PC-3 (cell line): ENCODE data around the gene CADM4. TPM values are rescaled to one million over a fixed set of nuclear protein-coding genes. Genes with fewer than 3 reads are reported as not detected.
A peak's percentile ranks its signal among the peaks of the same experiment; 100 is the strongest.

Experiments
- ATAC-seq: fragments of 200-7000 bp; cut with Tn5 transposase; 2 replicates; pipeline ENCODE4 v1.9.1; 2020; ENCODE audit warnings: mild to moderate bottlenecking, moderate library complexity
- BruUV-seq: library from RNA; stranded (reverse); fragments of 400-500 nt; replicated peaks from 2 replicates; lab custom pipeline; 2021; lab: Mats Ljungman, UMichigan
- CTCF ChIA-PET: fragments of 300-600 bp; sonication (Branson Sonifier 250); formaldehyde crosslinking; loops from one replicate; lab custom pipeline; 2022; ENCODE audit warnings: antibody characterized with exemption; lab: Charles Lee
- POLR2A ChIA-PET: fragments of 300-600 bp; sonication (Branson Sonifier 250); formaldehyde crosslinking; loops from one replicate; lab custom pipeline; 2022; ENCODE audit warnings: antibody characterized with exemption; ENCODE audit not compliant: unreplicated experiment; lab: Charles Lee
- DNase-seq: peaks from one replicate; pipeline ENCODE4 v3.0.0-alpha.2; 2015
- H2AFZ ChIP-seq: fragments of 300-600 bp; sonication (generic); 2 replicates; pipeline ENCODE4 v1.6.0; 2016; ENCODE audit warnings: antibody characterized with exemption, low read length
- H3F3A ChIP-seq: fragments of 300-600 bp; sonication (generic); one replicate; pipeline ENCODE4 v1.6.0; 2017; ENCODE audit warnings: antibody characterized with exemption, low read length, control low read depth, mild to moderate bottlenecking; ENCODE audit not compliant: unreplicated experiment
- H3K27ac ChIP-seq: fragments of 300-600 bp; sonication (generic); 2 replicates; pipeline ENCODE4 v1.5.1; 2016; ENCODE audit warnings: mild to moderate bottlenecking, low read length
- H3K27me3 ChIP-seq: fragments of 300-600 bp; sonication (generic); 2 replicates; pipeline ENCODE4 v1.6.1; 2016; ENCODE audit warnings: low read length, mixed read lengths
- H3K36me3 ChIP-seq: fragments of 300-600 bp; sonication (generic); 2 replicates; pipeline ENCODE4 v1.6.1; 2016; ENCODE audit warnings: low read depth, mixed run types, low read length, mixed read lengths
- H3K4me1 ChIP-seq: fragments of 300-600 bp; sonication (generic); 2 replicates; pipeline ENCODE4 v1.5.1; 2016; ENCODE audit warnings: low read length; ENCODE audit not compliant: insufficient read depth
- H3K4me2 ChIP-seq: fragments of 300-600 bp; sonication (generic); 2 replicates; pipeline ENCODE4 v1.6.0; 2016; ENCODE audit warnings: low read length
- H3K4me3 ChIP-seq: fragments of 300-600 bp; sonication (generic); 2 replicates; pipeline ENCODE4 v1.5.1; 2016; ENCODE audit warnings: mild to moderate bottlenecking, low read length, mixed read lengths
- H3K79me2 ChIP-seq: fragments of 300-600 bp; sonication (generic); 2 replicates; pipeline ENCODE4 v1.6.1; 2017; ENCODE audit warnings: low read length, mixed read lengths
- H3K9ac ChIP-seq: fragments of 300-600 bp; sonication (generic); 2 replicates; pipeline ENCODE4 v1.6.0; 2016; ENCODE audit warnings: mild to moderate bottlenecking, low read length
- H3K9me2 ChIP-seq: fragments of 300-600 bp; sonication (generic); replicated peaks from 2 replicates; pipeline ENCODE4 v1.6.1; 2016; ENCODE audit warnings: mixed run types, low read length, mixed read lengths
- H3K9me3 ChIP-seq: fragments of 300-600 bp; sonication (generic); 2 replicates; pipeline ENCODE4 v1.6.1; 2016; ENCODE audit warnings: low read length, mixed read lengths
- H4K20me1 ChIP-seq: fragments of 300-600 bp; sonication (generic); 2 replicates; pipeline ENCODE4 v1.6.1; 2016; ENCODE audit warnings: low read length, mixed read lengths
- EZH2 ChIP-seq: fragments of 300-600 bp; sonication (generic); IDR thresholded peaks from one replicate; pipeline ENCODE4 v1.6.1; 2017; ENCODE audit warnings: antibody characterized with exemption, mild to moderate bottlenecking, low read length; ENCODE audit not compliant: unreplicated experiment
- EZH2phosphoT487 ChIP-seq: fragments of 300-600 bp; sonication (generic); IDR thresholded peaks from 2 replicates; pipeline ENCODE4 v1.6.1; 2018; ENCODE audit warnings: mild to moderate bottlenecking, antibody characterized with exemption, low read length, borderline replicate concordance
- intact Hi-C: fragments of 100-400 bp; cut with micrococcal nuclease; formaldehyde crosslinking; loops from 2 replicates; pipeline ENCODE4 v1.9.0; 2023
- total RNA-seq: library from RNA; depleted of rRNA; stranded (reverse); fragments of >200 nt; gene quantifications from 2 replicates; pipeline ENCODE4 v1.2.3, GENCODE V29; 2014
- TF ChIP-seq, protein P1 (sequence below): fragments of 300-600 bp; sonication (generic); conservative IDR thresholded peaks from 2 replicates; pipeline ENCODE4 v1.5.1; 2017; ENCODE audit warnings: antibody characterized with exemption, low read depth, mild to moderate bottlenecking, low read length

CADM4 gene
- total RNA-seq, 1 experiment from 2014 or later = 13.7 TPM

DNA sequence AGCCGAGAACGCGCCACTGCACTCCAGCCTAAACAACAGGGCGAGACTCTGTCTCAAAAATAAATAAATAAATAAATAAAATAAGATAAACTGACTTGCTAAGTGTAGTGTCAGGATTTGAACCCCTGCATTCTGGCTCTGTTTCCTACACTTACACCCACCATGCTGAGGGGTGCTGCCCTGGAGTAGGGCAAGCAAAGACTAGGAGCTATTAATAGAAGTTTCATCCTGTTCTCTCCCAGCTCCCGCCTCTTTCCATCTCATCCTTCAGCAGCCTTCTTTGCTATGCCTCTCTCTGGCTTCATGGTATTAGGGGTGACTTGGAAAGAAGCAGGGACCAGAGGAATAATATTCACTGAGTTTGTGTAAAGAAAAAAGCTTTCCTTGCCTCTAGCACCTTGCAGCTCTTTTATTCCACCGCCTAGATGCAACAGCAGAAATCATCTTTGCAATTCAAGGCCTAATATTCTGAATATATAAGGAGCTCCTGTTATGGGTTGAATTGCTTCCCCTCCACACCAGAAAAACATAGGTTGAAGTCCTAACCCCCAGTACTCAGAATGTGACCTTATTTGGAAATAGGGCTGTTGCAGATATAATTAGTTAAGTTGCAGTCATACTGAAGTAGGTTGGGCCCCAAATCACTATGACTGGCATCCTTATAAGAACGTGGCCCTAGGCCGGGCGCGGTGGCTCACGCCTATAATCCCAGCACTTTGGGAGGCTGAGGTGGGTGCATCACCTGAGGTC is 39.0 kb upstream of the CADM4 start:
- BruUV-seq = no TSS peak
- no peaks in the 10 kb centered on the region for H4K20me1 ChIP-seq

DNA sequence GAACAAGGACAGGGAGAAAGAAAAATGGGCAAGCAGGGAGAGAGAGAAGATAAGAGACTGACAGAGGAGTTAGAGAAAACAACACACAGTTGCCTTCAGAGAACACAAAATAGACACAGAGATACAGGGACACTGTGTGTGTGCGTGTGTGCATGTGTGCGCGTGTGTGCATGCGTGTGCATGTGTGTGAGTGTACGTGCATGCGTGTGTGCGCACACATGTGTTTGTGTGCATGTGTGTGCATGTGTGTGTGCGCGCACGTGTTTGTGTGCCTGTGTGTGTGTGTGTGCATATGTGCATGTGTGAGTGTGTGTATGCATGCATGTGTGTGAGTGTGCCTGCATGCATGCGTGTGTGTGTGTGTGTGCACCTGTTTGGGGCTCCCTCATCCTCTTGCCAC is 36.3 kb upstream of the CADM4 start:
- peak overlapping the region; percentile 87 for H3K9ac ChIP-seq
- no peaks in the 10 kb centered on the region for H3F3A ChIP-seq
- ATAC-seq = no peak
- CTCF ChIA-PET = interaction anchor here (0.5 kb wide), 1 partner anchor 64 kb away, joined by 3 read pairs; no protein-coding TSS in a partner anchor
- intact Hi-C loops = no loop called here
- BruUV-seq = no TSS peak
- H3K9me3 ChIP-seq = no peaks in the 10 kb centered on the region
- H3K4me2 ChIP-seq = peak overlapping the region; percentile 83
- H3K4me1 ChIP-seq = peaks cover 25% of the 10 kb centered on the region
- H3K4me3 ChIP-seq = peak overlapping the region; percentile 9; the same call in 1 of the 2 replicates
- POLR2A ChIA-PET = no interaction called here
- H3K36me3 ChIP-seq = no peaks in the 10 kb centered on the region
- H2AFZ ChIP-seq = peak overlapping the region; percentile 10
- TF ChIP-seq EZH2phosphoT487 = no peak
- TF ChIP-seq, protein P1, sequence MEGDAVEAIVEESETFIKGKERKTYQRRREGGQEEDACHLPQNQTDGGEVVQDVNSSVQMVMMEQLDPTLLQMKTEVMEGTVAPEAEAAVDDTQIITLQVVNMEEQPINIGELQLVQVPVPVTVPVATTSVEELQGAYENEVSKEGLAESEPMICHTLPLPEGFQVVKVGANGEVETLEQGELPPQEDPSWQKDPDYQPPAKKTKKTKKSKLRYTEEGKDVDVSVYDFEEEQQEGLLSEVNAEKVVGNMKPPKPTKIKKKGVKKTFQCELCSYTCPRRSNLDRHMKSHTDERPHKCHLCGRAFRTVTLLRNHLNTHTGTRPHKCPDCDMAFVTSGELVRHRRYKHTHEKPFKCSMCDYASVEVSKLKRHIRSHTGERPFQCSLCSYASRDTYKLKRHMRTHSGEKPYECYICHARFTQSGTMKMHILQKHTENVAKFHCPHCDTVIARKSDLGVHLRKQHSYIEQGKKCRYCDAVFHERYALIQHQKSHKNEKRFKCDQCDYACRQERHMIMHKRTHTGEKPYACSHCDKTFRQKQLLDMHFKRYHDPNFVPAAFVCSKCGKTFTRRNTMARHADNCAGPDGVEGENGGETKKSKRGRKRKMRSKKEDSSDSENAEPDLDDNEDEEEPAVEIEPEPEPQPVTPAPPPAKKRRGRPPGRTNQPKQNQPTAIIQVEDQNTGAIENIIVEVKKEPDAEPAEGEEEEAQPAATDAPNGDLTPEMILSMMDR = no peak
- no peak for TF ChIP-seq EZH2
- H4K20me1 ChIP-seq = no peaks in the 10 kb centered on the region
- H3K9me2 ChIP-seq = no peaks in the 10 kb centered on the region
- H3K27ac ChIP-seq = peak overlapping the region; percentile 99
- DNase-seq = no peak
- no peaks in the 10 kb centered on the region for H3K27me3 ChIP-seq
- H3K79me2 ChIP-seq = no peaks in the 10 kb centered on the region

More for the DNA sequence above, 39.0 kb upstream of the CADM4 start:
- H3K79me2 ChIP-seq = no peaks in the 10 kb centered on the region
- H3K4me2 ChIP-seq = no peak overlapping the region
- H3K4me1 ChIP-seq = peaks cover 21% of the 10 kb centered on the region
- no peaks in the 10 kb centered on the region for H3K9me2 ChIP-seq
- ATAC-seq (no peak), DNase-seq (no peak)
- no peak overlapping the region for H2AFZ ChIP-seq
- no peaks in the 10 kb centered on the region for H3F3A ChIP-seq
- intact Hi-C loops = no loop called here
- CTCF ChIA-PET = no interaction called here
- H3K9ac ChIP-seq = no peak overlapping the region
- no peaks in the 10 kb centered on the region for H3K36me3 ChIP-seq
- H3K4me3 ChIP-seq = no peak overlapping the region
- H3K9me3 ChIP-seq = no peaks in the 10 kb centered on the region
- no peaks in the 10 kb centered on the region for H3K27me3 ChIP-seq
- H3K27ac ChIP-seq = no peak overlapping the region
- POLR2A ChIA-PET = interaction anchor here (0.6 kb wide), 1 partner anchor 28 kb away, joined by 6 read pairs; no protein-coding TSS in a partner anchor
- TF ChIP-seq, protein P1 = no peak
- no peak for TF ChIP-seq EZH2
